ENCODE data around the gene MSX1. TPM values are rescaled to one million over a fixed set of nuclear protein-coding genes. Genes with fewer than 3 reads are reported as not detected.

Gene MSX1
- total RNA-seq, 2 donors from 2014 or later, result 0.25 to 0.53 TPM

DNA sequence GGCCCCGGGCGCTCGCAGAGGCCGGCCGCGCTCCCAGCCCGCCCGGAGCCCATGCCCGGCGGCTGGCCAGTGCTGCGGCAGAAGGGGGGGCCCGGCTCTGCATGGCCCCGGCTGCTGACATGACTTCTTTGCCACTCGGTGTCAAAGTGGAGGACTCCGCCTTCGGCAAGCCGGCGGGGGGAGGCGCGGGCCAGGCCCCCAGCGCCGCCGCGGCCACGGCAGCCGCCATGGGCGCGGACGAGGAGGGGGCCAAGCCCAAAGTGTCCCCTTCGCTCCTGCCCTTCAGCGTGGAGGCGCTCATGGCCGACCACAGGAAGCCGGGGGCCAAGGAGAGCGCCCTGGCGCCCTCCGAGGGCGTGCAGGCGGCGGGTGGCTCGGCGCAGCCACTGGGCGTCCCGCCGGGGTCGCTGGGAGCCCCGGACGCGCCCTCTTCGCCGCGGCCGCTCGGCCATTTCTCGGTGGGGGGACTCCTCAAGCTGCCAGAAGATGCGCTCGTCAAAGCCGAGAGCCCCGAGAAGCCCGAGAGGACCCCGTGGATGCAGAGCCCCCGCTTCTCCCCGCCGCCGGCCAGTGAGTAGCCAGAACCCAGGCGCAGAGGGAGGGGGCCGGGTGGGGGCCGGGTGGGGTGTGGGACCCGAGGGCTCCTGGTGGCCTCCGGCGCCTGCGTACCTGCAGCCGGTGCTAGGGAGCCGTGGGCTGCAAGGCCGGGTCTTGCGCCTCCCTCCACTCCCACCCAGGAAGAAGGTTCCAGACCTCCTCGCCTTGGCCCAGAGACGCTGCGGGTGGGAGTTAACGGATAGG, 534 bp downstream of the MSX1 start:
- intact Hi-C loops (cut with DNase I), result no loop called here
- Histone ChIP-seq H3K9me3 (no peaks in the 10 kb centered on the region), H3K36me3 (no peaks in the 10 kb centered on the region), H3K27ac (no peak overlapping the region), H3K4me1 (peaks cover 7% of the 10 kb centered on the region), H3K9ac (ENCODE audit: low read depth in 2 of 2, low read length in 2 of 2) (peak overlapping the region in 1 of 2 donors; percentile 43), H3K4me3 (peak overlapping the region; percentile 47), H3K27me3 (peaks cover 94% of the 10 kb centered on the region)
- no peak for TF ChIP-seq CTCF (IDR thresholded peaks at IDR 0.05)
- DNase-seq, result no peak

DNA sequence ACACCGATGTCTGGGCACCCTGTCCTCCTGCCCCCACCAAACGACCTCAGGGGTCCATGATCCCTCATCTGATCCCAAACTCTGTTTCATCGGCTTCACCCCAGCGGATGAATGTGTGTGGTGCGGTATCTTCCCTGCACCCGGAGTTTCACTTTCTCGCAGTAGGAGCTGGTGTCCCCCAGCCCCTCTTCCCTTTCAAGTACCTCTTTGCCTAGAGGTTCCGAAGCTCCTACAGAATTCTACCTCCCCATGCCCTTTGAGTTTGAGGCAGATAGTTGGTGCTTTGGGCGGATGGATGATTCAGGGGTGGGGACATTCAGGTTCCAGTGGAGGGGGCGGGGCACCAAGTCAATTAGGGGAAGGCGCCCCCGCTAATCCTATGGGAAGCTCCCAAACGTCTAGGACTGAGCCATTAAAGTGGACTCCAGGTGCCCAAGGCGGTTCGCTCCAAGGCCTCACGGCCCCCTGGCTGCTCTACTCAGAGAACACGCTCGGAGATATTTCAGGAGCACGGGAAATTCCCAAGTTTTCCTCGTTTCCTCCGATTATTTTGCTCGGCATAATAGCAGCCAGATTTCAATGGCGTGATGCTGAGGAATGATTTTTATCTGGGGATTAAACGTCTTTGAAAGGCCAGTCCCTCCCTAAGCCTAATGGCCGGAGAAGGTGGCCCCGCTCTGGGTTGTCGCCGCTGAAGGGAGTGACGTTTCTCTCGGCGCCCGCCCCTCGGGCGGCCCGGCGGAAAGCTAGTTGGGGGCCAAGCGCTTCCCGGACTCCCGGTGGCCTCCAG, 1.3 kb downstream of the MSX1 start:
- Histone ChIP-seq H3K36me3 (no peaks in the 10 kb centered on the region), H3K9ac (ENCODE audit: low read depth in 2 of 2, low read length in 2 of 2) (no peak overlapping the region), H3K4me1 (peaks cover 7% of the 10 kb centered on the region), H3K9me3 (no peaks in the 10 kb centered on the region), H3K27me3 (peaks cover 94% of the 10 kb centered on the region), H3K4me3 (peak overlapping the region; percentile 47), H3K27ac (no peak overlapping the region)
- no peak for TF ChIP-seq CTCF (IDR thresholded peaks at IDR 0.05)
- no peak for DNase-seq
- intact Hi-C loops (cut with DNase I), result no loop called here

DNA sequence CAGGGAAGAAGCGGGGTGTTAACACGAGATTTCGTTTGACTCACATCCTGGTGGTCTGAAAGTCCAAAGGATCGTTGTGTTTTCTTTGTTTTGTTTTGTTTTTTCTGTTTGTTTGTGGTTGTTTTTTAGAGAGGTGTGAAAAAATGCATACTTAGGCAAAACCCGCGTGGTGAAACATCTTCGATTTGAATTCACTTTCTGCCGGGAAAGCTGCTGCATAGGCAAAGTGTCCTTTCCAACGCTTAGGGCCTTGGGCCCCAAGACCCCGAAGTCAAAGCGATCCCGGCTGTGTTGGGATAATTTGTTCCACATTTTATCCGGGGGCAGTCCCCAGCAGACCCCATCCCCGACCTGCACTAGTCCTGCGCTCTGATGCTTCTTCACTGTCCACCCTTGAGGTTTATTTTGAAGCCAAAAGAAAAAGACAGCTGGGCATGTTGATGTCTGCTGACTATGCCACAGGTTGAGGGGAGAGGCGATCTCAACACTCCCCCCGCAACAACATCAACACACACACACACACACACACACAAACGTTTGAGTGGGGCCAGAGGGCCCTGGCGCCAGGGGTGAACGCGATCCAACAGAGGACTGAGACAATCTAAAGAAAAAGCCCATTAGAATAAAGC, 2.0 kb downstream of the MSX1 start:
- Histone ChIP-seq H3K36me3 (no peaks in the 10 kb centered on the region), H3K27ac (no peak overlapping the region), H3K4me1 (peaks cover 7% of the 10 kb centered on the region), H3K9ac (ENCODE audit: low read depth in 2 of 2, low read length in 2 of 2) (no peak overlapping the region), H3K27me3 (peaks cover 94% of the 10 kb centered on the region), H3K4me3 (no peak overlapping the region), H3K9me3 (no peaks in the 10 kb centered on the region)
- TF ChIP-seq CTCF (IDR thresholded peaks at IDR 0.05), result no peak
- intact Hi-C loops (cut with DNase I), result no loop called here
- DNase-seq, result no peak

GRCh38 chr4:4862071-4862551, 2.6 kb downstream of the MSX1 start:
- Histone ChIP-seq H3K27me3 (peaks cover 94% of the 10 kb centered on the region), H3K4me3 (no peak overlapping the region), H3K9me3 (no peaks in the 10 kb centered on the region), H3K27ac (no peak overlapping the region), H3K36me3 (no peaks in the 10 kb centered on the region), H3K9ac (ENCODE audit: low read depth in 2 of 2, low read length in 2 of 2) (no peak overlapping the region), H3K4me1 (peaks cover 7% of the 10 kb centered on the region)
- TF ChIP-seq CTCF (IDR thresholded peaks at IDR 0.05), result no peak
- DNase-seq, result no peak
- intact Hi-C loops (cut with DNase I), result no loop called here

- no peak for DNase-seq
- no peak for TF ChIP-seq CTCF (IDR thresholded peaks at IDR 0.05)
- H3K4me1 ChIP-seq, result peaks cover 7% of the 10 kb centered on the region
- peaks cover 94% of the 10 kb centered on the region for H3K27me3 ChIP-seq
- H3K4me3 ChIP-seq, result no peak overlapping the region
- H3K9me3 ChIP-seq, result no peaks in the 10 kb centered on the region
- no peaks in the 10 kb centered on the region for H3K36me3 ChIP-seq
- intact Hi-C loops (cut with DNase I), result no loop called here
- no peak overlapping the region for H3K27ac ChIP-seq
- H3K9ac ChIP-seq (ENCODE audit: low read depth in 2 of 2, low read length in 2 of 2), result no peak overlapping the region
These were observed 3.4 kb downstream of the MSX1 start for GRCh38 chr4:4862665-4863482.

Measured in colonic mucosa (tissue), 4 donors.